HTR-8/SVneo (cell line): ENCODE data around the gene FIGN.

Experiments
- DNase-seq: peaks from one replicate; pipeline ENCODE4 v3.0.0; 2011; ENCODE audit warnings: low spot score, mixed read lengths; ENCODE audit not compliant: insufficient read length
- FAIRE-seq: peaks from 2 replicates; lab custom pipeline; 2011; peaks lifted over from hg19 to GRCh38; lab: Jason Lieb, UNC

Gene FIGN, protein sequence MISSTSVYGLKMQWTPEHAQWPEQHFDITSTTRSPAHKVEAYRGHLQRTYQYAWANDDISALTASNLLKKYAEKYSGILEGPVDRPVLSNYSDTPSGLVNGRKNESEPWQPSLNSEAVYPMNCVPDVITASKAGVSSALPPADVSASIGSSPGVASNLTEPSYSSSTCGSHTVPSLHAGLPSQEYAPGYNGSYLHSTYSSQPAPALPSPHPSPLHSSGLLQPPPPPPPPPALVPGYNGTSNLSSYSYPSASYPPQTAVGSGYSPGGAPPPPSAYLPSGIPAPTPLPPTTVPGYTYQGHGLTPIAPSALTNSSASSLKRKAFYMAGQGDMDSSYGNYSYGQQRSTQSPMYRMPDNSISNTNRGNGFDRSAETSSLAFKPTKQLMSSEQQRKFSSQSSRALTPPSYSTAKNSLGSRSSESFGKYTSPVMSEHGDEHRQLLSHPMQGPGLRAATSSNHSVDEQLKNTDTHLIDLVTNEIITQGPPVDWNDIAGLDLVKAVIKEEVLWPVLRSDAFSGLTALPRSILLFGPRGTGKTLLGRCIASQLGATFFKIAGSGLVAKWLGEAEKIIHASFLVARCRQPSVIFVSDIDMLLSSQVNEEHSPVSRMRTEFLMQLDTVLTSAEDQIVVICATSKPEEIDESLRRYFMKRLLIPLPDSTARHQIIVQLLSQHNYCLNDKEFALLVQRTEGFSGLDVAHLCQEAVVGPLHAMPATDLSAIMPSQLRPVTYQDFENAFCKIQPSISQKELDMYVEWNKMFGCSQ

DNA sequence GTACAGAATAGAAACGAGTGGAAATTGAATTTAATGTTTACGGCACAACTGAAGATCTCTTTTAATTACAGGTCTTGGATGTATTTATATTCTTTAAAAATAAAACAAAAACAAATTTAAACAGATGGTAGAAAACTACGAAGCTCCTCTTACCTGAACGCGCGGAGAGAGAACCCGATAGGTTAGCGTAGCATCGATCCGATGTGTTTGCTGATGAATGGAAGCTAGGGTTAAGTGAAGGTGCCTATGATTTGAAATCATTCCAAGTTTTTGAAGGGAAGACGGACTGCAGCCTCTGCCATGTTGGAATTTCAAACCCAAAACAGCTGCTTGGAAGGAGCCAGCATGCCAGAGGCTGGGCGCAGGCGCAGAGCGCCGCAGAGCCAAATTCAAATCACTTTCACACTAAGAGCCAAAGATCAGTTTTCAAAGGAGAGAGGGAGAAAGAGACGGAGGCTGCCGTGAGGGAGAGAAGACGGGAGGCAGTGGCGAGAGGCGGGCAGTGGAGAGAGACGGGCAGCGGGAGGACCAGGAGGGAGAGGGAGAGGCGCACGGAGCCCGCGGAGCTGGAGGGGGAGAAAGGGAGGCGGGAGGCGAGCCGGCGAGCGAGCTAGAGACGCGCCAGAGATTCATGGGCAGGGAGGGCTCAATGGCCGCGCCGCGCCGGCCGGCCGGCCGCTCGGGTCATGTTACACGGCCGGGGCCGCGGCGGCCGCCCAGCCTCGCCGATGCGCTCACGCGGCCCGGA lies at the start of gene FIGN:
FIGN (minus strand) TSS at position 324 of the 748 bp plus-strand sequence. CDS start 1,081 bp downstream, outside the sequence.
- FAIRE-seq (peak; percentile 82), DNase-seq (peak; percentile 60)

DNA sequence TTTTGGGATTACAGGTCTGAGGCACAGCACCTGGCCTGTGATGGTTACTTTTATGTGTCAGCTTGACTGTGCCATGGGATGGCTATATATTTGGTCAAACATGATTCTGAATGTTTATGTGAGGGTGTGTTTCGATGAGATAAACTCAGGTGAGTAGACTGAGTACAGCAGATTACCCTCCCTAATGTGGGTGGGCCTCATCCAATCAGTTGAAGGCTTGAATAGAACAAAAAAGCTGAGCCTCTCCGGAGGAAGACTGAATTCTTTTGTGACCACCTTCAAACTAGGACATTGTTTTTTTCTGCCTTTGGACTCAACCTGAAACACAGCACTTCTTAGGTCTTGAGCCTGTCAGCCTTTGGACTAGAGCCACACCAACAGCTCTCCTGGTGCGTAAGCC lies 49.4 kb upstream of the FIGN start:
- DNase-seq, result no peak
- no peak for FAIRE-seq

DNA sequence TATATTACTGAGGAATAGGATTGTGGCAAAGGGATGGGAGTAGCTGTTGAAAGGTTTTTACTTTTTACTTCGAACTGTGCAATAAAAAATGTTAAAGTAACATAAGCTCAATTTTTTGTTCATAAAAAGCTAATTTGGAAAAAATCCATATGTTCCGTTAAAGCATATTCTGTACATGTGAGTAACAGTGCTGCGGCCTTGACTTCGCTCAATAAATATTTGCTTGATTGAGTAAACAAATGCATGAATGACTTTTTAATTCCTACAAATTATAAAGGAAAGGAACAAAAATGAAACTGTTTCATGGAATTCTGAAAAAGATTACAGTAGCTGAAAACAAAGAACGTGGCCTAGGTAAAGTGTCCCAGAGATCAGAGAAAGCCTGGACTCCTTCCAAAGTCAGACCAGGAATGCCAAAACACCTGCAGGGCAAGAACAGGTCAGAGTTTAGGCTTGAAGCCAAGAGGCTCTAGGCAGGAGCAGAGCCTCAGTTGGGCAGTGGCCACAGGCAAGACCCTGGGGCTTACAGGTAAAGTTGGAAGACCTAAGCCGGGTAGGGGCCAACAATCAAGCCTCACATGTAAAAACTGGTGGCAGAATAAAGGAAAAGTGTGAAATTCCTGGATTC lies 44.3 kb upstream of the FIGN start:
- FAIRE-seq, result no peak
- DNase-seq, result no peak

DNA sequence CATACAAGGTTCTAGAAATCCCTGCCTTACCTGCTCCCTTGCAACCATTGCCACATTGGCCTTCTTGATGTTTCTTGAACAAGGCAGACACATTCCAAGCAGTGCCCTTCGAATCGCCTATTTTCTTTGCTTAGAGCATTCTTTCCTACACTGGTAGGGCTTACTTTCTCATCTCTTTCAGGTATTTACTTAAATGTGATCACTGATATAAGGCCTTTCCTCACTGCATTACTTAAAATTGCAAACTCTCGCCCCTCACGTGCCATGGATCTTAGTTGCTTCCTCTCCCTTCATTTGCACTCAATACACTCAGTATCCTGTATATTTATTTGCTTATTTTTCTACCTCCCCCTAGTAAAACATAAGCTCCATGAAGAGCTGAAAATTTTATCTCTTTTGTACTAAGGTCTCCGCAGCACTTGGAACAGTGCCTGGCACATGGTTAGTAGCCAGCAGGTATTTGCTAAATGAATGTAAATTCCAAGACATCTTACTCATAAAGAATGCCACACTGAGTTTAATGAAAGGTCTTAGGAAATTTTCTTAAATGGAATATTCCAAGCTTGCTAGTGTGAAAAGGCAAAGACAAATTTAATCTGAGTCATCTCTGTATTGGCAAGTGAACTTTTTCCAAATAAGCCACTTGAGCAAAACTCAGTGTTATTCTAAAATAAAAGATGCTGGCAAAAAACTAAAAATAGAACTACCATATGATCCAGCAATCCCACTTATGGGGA lies 42.4 kb upstream of the FIGN start:
- peak; percentile 72 for FAIRE-seq
- peak; percentile 23 for DNase-seq

DNA sequence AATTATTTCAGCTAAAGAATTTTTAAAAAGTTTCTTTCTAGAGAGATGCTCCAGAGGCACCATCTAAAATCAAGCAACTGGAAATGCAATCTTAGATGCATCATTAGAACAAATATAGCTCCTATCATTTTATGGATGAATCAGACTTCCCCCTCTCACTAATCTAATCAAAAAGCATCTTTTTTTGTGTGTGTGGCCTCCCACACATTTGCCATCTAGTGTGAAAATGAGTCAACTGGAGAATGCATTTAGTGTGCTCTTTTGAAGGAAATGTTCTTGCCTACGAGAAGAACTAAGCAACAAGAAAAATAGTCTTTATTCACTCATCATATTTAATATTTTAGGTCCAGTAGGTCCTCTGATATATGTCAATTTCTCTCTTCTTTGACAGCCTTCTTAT lies 39.5 kb upstream of the FIGN start:
- no peak for DNase-seq
- no peak for FAIRE-seq

DNA sequence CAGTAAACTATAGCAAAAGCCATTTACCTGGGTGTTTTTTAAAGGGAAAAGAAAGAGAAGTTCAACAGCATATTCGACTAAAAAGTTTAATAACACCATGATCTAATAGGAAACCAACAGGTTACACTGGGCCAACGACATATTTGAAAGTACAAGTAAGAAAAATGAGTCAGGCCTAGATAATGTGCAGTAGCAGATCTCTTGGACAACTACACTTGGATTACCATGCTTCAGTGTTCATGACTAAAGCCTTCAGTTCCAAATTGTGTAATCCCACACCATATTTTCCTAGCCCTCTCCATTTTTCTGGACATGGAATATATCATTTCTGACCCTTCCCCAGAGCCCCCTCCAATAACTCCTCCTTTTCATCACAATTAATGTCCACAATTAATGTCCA lies 39.1 kb upstream of the FIGN start:
- peak; percentile 41 for DNase-seq
- no peak for FAIRE-seq

DNA sequence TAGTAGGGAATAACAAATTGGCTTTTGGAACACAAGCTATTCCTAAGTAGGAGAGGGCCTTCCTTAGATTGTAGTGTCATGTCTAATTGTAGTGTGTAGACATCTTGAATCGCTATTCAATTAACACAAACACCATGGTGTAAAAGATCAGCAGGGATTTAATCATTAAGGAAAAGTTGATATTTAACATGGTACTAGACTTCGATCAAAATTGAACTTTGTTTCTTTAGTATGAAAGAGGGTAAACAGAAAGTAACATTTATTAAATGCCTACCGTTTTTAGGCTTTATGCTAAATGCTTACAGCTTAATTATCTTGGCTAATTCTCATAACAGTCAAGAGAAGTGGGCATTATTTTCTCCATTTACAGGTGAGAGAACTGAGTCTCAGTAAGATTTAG lies 37.5 kb upstream of the FIGN start:
- FAIRE-seq (no peak), DNase-seq (no peak)

DNA sequence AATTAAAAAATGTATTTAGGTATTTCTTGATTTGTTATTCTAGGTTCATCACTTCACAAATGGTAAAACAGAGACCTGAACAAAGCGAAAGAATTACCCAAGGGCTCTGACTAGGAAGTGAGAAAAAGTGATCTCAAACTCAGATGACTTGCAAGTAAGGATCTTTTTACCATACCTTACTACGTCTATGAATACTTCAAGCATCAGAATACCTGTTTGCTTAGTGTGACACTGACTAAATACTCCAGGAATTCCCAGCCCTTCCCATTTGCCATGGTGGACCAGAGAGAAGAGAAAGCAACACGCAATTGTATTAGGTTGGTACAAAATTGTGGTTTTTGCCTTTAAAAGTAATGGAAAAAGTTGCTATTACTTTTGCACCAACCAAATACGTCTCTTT lies 35.8 kb upstream of the FIGN start:
- DNase-seq (no peak), FAIRE-seq (no peak)

DNA sequence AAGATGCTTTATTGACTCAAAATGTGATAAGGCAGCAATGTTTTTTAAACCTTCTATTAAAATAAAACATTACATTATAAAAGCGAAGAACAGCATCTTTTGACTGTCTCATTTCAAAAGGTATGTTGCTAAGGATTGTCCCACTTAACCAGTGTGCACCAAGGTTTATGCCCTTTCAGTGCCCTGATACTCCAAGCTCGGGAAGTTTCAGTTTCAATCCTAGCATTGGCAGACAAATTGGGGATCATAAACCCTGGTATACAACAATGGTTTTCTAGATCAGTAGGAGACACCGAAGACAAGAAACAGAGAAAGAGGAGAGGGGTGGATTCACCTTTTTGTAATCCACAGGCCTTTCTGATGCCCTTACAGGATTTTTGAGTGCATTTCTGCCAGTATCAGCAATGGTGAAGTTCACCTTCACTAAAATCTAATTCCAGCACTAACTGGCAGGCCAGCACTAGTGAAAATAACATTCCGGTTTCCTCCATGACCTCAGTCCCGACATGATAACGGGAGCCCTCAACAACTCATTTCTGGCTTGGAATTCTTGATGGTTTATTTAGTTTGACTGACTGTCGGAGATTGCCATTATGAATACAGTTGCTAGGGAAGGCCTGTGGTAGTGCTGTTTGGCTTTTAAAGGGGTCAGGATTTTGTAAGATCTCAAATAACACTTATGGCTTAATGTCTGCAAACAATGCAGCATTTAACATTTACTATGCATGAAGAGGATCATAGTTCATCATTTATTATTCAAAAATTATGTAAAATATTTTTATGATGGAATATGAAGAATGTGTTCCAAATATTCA lies 33.3 kb upstream of the FIGN start:
- DNase-seq (no peak), FAIRE-seq (no peak)

DNA sequence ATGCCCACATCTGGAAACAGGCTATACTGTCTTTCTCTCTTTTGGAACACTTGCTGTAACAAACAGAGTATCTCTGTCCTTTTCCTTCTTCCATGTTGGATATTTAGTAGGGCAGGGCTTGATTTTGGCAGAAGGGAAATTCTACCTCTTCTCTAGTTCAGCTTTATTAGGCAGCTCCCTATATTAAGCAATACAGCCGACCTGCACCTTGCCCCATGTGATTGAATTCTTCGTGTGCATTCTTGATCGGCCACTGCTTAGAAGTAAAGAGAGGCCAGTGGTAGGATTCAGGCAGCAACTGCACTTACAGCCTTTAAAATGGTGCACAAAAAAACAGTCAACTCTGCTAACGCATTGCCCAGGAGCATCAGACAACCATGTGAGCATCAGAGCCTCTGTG lies 31.3 kb upstream of the FIGN start:
- FAIRE-seq (no peak), DNase-seq (no peak)

DNA sequence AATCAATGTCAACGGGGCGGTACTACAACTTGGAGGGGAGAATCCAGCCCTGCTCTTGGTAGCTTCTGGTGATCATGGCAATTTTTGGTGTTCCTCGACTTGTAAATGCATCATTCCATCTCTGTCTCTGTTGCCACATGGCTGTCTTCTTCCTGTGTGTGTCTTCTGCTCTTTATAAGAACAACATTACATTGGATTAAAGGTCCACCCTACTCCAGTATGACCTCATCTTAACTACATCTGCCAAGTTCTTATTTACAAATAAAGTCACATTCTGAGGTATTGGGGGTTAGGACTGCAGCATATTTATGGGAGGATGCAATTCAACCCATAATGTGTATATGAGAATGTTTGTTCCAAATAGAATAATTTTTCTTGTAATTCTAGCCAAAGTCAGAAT lies 28.8 kb upstream of the FIGN start:
- DNase-seq (no peak), FAIRE-seq (no peak)

DNA sequence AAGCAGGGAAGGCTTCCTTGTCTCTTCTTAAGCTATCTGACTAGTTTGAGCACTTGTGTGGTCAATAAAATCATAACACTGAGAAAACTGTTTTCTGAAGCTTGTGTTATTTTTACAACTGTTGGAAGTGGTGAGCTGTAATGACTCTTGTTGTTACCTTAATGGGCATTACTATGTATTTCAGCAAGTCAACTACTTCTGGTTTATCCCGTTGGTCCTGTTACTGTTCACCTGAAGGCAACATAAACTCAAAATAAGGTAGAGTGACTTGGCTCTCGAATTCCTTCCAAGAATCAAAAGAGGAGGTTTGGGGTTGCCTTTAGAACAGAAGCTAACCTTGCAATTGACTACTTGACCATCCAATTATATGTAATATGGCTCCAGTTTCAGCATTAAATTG lies 23.2 kb upstream of the FIGN start:
- DNase-seq (no peak), FAIRE-seq (no peak)

DNA sequence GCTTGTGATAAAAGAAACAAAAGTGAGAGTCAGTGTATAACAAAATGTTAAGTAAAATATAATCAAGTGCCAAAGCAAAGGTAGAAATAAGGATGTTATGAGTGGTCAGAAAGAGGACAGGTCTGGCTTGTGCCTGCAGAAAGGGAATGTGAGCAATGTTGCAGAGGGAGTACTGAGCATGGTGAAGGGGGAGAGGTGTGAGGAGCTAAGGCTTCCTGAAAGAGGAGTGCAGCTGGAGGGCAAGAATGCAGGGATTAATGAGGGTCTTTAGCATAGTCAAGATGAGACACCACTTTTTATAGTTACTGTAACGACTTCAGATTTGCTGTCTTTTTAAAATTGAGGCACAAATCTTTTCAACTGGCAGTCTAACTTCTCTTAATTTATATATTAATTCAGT lies 22.0 kb upstream of the FIGN start:
- FAIRE-seq (no peak), DNase-seq (no peak)

DNA sequence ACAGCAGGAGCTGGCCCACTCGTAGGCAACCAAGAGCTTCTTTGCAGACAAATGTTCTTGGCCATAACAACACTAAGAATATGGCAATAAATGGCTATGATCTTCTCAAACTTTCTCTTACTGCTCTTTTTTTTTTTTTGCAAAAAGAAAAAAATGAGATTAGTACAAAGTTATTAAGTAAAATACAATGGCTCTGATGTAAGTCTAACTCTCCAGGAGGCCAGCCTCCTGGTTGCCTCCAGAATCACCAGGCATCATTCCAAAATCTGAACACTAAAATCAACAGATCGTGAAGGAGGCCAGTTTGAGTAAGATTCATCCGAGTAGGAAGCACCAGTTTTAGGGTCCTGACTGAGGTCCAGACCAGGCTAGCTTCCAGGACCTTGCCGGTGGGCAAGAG lies 20.8 kb upstream of the FIGN start:
- FAIRE-seq, result no peak
- DNase-seq, result no peak

DNA sequence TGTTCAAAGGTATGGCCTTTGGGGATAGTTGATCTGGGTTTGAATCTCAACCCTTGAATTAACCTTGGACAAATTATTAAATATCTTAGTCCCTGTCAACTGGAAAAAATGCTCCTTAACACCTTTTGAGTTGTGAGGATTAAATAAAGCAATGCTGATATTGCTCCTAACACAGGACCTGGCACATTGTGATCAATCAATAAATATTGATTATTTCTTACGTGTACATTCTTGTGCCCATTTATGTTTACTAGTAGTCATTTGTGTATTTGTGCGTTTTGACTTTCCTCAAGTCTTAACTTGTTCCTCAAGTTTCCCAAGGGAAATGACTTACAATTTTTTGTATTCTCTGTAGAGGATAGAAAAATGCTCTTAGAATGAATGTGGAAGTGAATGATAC lies 19.6 kb upstream of the FIGN start:
- FAIRE-seq, result no peak

DNA sequence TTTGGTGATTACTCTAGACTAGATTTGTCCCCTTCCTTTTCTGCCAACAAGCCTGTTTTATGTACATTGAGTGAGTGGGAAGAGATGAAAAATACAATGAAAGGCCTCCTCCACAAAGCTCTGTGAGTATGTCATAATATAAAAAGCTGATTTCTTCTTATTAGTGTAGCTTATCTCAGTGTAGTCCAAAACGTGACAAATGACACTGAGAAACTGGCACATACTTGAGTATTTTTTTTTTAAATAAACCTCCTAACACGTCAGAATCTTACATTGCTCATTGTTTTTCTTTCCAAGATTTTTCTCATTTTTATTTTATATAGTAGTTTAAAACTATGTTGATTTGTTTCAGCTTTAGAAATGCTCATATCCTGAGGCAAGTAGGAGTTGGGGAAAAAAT lies 17.9 kb upstream of the FIGN start:
- FAIRE-seq, result no peak
- no peak for DNase-seq

More for the DNA sequence above, 19.6 kb upstream of the FIGN start:
- DNase-seq, result no peak

DNA sequence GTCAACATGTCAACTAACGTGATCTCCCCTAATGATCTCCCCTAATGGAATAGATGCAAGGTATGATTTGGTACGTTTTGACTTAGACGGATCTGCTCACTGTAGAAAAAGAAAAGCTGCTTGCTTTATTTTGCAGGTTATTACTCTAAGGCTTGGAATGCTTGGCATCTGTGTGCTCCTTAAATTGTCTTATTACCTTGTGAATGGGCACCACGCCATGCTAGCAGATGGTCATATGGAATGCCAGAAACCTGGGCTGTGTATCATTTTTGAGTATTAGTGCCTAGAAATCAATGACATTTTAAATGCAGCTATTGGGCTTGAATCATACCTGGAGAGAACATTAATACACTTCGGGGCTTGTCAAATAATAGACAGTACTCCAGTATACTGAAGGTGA lies 16.5 kb upstream of the FIGN start:
- FAIRE-seq (no peak), DNase-seq (no peak)

DNA sequence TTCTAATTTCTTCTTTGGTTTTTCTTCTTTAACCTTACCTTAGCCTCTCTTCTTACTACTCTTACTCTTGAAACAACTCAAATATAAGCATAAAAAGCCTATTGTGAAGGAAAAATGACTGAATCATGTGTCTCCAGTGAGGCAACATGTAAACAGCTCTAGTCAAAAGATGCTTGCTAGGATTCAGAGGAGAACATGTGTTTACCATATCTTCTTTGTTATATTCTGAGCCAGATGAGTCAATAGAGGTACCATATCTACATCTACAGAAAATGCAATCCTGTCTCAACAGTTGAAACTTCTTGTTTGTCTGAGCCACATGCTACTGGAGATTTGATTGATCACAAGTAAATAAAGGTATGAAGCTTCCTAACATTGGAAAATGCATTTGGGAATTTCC lies 15.9 kb upstream of the FIGN start:
- FAIRE-seq, result no peak
- no peak for DNase-seq

DNA sequence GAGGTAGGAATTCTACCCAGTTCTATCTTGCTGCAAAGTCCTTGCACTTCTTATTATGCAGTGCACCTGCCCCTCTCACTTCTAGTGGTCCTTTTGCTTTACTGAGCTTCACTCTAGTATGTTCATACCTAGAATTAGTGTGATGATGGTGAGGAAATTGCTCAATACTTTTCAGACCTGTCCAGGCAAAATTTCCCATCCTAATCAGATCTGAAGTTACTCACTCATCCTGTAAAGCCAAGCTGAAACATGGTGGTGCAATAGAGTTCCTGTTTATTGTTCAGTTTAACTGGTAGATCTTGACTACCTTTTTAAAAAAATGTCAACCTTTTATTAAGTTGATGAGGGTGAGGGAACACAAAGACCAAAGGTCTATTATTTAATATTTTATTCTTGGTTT lies 12.6 kb upstream of the FIGN start:
- no peak for DNase-seq
- no peak for FAIRE-seq
